HG03045 (cell line): Measurements from ENCODE around the gene SORBS2.

Source experiments
- ATAC-seq: cut with Tn5 transposase; IDR thresholded peaks from one replicate; pipeline ENCODE4 v1.9.1; 2021; ENCODE audit warnings: mild to moderate bottlenecking, moderate library complexity; ENCODE audit not compliant: unreplicated experiment

The SORBS2 gene

DNA sequence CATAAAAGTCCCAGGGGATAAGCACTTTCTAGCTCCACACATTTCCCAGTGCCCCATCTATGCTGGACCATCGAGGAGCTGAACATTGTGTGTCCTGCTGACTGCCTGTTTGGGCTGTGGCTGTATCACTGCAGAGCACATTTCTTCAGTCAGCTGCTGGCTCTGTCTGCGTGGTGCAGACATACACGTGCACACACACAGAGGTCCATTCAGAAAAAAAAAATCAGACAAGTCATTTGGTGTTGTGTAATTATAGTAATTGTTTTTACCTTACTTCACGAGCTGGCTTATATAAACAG lies 275.6 kb downstream of the SORBS2 start:
- no peak for ATAC-seq

GRCh38 chr4:185535612-185536410 lies 276.2 kb downstream of the SORBS2 start:
- ATAC-seq = no peak
